CD4-positive, alpha-beta T cell treated with Interleukin-17A for 4 hours (primary cell): ENCODE measurements around the gene ZNF552.
A peak's percentile ranks its signal among the peaks of the same experiment; 100 is the strongest.
"Not testable (repeated sequence)": the region's sequence is repeated elsewhere in the genome, so short reads cannot be mapped to it uniquely, and the experiment has no call there.

Experiments used
- DNase-seq: peaks from one replicate; pipeline ENCODE4 v3.0.0-alpha.2; 2020; ENCODE audit warnings: mixed read lengths

ZNF552 gene

GRCh38 chr19:57814505-57815246 is at the start of gene ZNF552:
Gene ZNF552, minus strand, starts transcription at chr19:57814913. Its CDS starts 170 bp downstream, at chr19:57814743.
- peak; percentile 79 for DNase-seq

DNA sequence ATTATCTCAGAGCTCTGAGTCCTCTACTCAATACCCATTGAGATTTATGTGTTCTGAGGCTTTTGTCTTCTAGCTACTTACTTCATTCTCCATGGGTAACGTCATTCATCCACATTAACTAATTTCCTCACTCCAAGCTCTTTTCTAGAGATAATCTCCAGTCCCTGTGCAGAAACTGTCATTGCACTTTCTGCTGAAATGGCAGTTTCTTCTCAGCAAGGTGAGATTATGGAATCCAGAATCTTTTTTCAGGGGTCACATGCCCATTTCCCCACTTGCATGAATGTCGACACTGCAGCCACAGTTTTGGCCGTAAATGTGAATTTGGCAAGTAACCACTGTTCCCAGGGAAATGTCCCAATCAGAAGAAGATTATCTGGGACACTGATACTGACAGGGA is 47.6 kb upstream of the ZNF552 start:
- DNase-seq = not testable (repeated sequence)

GRCh38 chr19:57854117-57854516 is 39.4 kb upstream of the ZNF552 start:
- DNase-seq = not testable (repeated sequence)

DNA sequence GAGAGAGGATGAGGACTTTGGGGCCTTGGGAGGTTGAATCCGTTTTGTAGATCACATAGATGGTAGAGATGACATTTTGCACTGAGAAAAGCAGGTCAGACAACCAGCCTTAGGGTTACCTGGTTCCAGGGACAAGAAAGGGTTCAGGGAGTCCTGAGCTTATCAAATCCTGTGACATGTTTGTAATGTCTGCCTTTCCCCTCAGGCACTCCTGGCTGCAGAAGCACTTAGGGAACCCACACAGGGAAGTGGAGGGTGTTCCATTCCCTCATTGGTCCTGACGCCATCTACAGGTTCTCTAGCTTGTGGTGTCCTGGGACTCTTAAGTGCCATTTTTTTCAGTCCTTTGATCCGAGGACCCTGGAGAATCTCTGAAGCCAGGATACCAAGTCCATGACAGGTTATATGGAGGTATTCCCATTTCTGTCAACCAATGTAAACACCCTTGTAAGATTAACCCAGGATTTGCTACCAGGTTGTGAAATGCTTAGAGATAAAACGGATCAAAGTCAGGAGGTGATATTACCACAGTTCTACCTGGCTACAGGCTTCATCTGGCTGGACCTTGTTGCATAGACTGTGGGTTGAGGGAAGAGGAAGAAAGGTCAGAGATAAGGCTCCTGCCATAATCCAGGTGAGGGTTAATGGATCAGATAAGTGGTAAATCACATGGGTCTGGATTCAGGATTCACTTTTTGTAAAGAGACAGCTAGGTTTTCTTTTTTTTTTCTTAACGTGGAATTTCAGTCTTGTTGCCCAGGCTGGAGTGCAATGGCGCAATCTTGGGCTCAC is 37.3 kb upstream of the ZNF552 start:
- DNase-seq = not testable (repeated sequence)

DNA sequence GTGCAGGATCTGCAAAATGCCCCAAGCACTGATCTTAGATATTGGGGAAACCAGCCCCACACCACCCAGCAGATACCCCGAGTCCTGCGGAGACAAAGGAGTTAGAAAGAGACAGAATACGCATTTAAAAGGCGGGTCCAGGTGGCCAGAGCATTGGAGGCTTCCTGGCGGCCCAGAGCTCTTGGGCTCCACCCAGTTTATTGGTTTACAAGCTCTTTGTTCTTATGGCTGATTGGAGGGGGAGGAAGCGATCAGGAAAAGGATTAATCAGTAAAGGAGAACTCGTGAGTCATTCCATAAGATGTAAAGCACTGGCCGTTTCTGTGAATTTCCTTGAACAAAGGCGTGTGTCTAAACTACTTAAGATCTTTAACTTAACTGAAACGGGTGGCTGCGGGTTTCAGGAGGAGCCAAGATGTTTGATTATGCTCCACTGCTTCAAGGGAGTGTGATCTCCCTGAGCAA is 35.9 kb upstream of the ZNF552 start:
- DNase-seq = no peak

DNA sequence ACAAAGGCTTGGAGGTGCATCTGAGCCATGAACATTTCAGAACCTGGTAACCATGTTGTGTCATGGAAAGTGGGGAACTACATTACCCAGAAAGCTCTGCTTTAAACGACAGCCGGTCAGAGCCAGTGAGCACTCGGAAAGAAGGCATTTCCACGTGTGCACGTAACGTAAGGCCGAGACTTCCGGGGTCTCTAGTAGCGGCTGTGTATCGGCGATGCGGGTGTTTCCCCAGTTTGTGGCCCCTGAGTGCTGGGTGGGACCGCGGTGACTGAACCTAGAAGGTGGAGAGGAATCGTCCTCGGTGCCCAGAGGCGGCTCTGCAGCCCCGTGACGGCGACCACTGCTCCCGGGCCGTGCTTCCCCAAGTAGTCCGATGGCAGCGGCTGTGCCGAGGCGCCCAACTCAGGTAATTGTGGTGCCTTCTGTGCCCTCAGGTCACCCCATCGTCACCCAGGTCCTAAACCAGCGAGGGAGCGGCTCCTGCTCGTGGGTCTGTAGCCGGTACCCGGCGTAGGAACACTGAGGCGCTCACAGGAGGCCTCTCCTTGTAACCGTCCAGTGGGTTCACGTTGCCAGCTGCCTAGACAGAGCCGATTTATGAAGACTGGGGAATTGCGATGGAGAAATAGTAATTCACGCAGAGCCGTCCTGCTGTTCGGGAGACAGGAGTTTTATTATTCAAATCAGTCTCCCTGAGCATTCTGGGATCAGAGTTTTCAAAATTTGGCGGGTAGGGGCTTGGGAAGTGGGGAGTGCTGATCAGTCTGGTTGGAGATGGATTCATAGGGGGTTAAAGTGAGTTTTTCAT is 35.2 kb upstream of the ZNF552 start, which contains the start of gene ZNF587:
TSS of gene ZNF587 (plus strand) at position 194 of the 808 bp plus-strand sequence. CDS start at position 374, 180 bp downstream.
- DNase-seq = peak; percentile 77

GRCh38 chr19:57849162-57849665 is 34.5 kb upstream of the ZNF552 start:
- not testable (repeated sequence) for DNase-seq

GRCh38 chr19:57847164-57847563 is 32.5 kb upstream of the ZNF552 start:
- not testable (repeated sequence) for DNase-seq

DNA sequence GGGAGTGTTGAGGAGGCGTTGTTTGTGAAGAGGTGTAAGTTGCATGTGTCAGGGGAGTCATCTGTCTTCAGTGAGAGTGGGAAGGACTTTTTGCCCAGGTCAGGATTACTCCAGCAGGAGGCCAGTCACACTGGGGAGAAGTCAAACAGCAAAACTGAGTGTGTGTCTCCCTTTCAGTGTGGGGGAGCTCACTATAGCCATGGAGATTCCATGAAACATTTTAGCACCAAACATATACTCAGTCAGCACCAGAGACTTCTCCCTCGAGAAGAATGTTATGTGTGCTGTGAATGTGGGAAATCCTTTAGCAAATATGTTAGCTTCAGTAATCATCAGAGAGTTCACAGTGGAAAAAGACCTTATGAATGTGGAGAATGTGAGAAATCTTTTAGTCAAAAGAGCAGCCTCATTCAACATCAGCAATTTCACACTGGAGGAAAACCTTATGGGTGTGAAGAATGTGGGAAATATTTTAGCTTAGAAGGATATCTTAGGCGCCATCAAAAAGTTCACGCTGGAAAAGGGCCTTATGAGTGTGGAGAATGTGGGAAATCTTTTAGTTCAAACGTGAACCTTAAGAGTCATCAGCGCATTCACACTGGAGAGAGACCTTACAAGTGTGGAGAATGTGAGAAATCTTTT is 26.5 kb upstream of the ZNF552 start:
- no peak for DNase-seq

DNA sequence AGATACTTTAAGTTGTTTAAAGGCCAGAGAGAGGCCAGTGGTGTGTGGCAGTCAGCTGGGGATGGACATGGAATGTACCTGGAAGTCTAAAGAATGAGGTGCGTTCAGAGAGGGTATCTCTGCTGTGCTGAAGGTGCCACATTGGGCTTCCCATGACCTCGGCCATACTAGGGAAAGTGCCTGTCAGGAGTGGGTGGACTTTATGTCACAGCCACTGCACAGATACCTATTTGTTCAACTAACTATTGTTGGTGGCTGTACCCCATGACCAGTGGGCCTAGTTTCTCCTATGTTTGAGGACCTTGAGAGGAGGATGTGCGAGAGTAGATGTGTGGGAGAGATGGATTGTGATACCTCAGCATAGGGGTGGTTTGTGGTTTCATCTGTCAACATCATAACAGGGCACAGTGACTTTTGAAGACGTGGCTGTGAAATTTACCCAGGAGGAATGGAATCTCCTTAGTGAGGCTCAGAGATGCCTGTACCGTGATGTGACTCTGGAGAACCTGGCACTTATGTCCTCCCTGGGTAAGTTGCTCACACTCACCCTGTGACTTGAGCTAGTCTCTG is 24.0 kb upstream of the ZNF552 start:
- not testable (repeated sequence) for DNase-seq

DNA sequence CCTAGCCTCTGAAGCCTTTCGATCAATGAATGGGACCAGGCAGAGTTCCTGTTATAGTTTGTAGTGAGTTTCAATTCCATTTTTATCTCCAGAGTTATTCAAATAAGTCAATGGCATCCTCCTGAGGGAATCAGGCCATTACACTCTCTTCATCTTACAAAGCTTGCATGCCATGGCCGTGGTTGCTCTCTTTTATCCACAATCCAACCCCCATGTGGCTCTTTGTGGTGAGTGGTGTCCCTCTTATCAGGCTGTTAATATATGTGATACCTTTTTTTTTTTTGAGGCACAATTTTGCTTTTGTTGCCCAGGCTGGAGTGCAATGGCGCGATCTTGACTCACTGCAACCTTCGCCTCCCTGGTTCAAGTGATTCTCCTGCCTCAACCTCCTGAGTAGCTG is 22.3 kb upstream of the ZNF552 start:
- DNase-seq = not testable (repeated sequence)

- DNase-seq = peak; percentile 49
These were observed 15.4 kb upstream of the ZNF552 start, which contains the start of gene ZNF587B for GRCh38 chr19:57830071-57830602. Gene ZNF587B, plus strand, starts transcription at chr19:57830299. Its CDS starts 230 bp downstream, at chr19:57830529.

DNA sequence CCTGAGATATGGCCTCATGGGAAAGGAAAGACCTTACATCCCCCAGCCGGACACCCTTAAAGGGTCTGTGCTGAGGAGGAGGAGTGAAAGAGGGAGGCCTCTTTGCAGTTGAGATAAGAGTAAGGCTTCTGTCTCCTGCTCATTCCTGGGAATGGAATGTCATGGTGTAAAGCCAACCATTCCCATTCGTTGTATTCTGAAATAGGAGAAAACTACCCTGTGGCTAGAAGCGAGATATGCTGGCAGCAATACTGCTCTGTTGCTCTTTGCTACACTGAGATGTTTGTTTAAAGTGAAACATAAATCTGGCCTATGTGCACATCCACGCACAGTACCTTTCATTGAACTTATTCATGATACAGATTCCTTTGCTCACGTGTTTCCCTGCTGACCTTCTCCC is 14.6 kb upstream of the ZNF552 start:
- no peak for DNase-seq

GRCh38 chr19:57825511-57825910 is 10.8 kb upstream of the ZNF552 start:
- DNase-seq = no peak

DNA sequence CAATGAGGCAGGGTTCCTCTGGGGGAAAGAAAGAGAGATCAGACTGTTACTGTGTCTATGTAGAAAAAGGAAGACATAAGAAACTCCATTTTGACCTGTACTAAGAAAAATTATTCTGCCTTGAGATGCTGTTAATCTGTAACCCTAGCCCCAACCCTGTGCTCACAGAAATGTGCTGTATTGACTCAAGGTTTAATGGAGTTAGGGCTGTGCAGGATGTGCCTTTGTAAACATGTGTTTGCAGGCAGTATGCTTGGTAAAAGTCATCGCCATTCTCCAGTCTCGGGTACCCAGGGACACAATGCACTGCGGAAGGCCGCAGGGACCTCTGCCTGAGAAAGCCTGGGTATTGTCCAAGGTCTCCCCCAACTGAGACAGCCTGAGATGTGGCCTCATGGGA is 8.9 kb upstream of the ZNF552 start:
- DNase-seq = not testable (repeated sequence)

DNA sequence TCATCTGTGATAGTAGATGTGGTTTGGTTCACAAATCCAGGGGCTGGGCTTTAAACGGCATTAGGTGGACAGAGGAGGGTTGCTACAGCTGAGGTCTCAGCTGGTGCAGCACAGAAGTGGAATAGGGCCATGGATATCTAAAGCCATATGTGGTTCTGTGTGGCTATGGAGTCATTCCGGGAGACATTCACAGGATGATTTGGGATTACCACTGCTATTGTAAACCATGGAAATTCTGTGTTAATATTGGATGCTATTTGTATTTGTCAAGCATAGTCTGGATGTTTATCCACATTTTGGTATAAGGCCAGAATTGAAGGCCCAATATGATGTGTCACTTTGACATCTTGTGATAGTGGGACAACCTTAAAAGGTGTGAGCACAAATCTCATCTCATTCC is 8.4 kb upstream of the ZNF552 start:
- not testable (repeated sequence) for DNase-seq

DNA sequence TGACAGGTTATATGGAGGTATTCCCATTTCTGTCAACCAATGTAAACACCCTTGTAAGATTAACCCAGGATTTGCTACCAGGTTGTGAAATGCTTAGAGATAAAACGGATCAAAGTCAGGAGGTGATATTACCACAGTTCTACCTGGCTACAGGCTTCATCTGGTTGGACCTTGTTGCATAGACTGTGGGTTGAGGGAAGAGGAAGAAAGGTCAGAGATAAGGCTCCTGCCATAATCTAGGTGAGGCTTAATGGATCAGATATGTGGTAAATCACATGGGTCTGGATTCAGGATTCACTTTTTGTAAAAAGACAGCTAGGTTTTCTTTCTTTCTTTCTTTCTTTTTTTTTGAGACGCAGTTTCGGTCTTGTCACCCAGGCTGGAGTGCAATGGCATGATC is 6.8 kb upstream of the ZNF552 start:
- not testable (repeated sequence) for DNase-seq

GRCh38 chr19:57821095-57821494 is 6.4 kb upstream of the ZNF552 start:
- not testable (repeated sequence) for DNase-seq

GRCh38 chr19:57820599-57820998 is 5.9 kb upstream of the ZNF552 start:
- no peak for DNase-seq

GRCh38 chr19:57819475-57820148 is 4.9 kb upstream of the ZNF552 start:
- peak; percentile 81 for DNase-seq

DNA sequence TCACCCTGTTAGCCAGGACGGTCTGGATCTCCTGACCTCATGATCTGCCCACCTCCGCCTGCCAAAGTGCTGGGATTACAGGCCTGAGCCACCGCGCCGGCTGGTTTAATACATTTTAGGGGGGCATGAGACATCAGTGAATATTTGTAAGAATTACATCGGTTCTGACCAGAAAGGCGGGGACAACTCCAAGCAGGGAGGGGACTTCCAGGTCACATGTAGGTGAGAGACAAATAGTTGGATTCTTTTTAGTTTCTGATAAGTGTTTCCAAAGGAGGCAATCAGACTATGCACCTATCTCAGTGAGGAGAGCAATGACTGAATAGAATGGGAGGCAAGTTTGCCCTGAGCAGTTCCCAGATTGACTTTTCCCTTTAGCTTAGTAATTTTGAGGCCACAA is 3.7 kb upstream of the ZNF552 start:
- no peak for DNase-seq
